GM19372 (cell line): ENCODE results near the gene PICALM.
"Not testable (repeated sequence)": the region's sequence is repeated elsewhere in the genome, so short reads cannot be mapped to it uniquely, and the experiment has no call there.

ENCODE experiments used
- ATAC-seq: cut with Tn5 transposase; IDR thresholded peaks from one replicate; pipeline ENCODE4 v1.9.1; 2021; ENCODE audit warnings: mild to moderate bottlenecking, low read depth, moderate library complexity; ENCODE audit not compliant: unreplicated experiment

The PICALM gene

DNA sequence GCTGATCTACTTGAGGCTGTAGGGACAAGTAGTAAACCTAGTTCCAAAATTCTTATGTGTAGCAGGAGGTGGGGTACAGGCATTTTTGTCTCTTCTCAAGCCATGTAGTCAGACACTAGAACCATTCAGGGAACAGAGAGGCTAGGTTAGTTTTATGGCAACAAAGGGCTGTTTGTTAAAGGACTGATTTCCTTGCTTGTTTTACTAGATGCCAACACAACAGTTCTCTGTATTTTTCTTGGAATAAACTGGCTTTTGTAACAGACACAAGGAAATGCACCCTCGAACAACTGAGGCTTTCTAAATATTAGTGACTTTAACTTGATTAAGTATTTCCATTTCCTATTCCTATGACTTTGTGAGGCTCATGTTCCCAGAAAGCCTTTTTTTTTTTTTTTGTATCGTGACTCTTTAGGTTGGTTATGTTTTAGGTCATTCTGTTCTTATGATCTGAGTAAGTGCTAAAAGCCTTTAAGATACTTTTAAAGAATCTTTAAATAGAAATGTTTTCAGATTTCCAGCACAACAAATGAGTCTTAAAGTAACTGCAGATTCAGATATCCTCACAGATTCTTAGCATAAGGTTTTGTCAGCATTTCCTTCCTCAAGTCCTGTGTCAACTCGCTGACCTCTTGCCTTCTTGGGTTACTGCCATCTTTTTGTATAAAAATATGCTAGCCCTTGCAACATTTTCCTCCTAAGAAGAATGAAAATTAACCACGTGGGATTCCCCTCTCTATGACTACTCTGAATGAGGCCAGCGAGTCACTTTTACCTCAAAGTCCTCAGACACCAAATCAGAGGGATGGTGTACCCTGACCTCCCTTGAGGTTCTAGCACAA lies 121.2 kb downstream of the PICALM start:
- peak; percentile 44 for ATAC-seq

DNA sequence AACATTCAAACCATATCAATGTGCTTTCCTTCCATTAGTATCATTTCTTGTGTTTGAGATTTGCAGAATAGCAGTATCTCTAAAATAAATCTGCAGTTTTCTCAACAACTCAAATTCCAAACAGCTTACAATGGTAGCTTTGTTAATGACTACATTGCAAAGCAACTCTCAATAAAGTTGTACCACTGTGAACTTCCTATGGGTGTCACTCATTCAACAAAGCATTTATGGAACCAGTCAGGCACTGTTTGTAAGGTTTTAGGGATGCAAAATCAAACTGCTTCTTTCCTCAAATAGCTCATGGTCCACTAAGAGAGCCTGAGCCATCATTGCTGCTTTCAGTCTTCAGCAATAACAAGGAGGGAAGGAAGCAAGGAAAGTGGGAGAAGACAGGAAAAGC lies 122.7 kb downstream of the PICALM start:
- ATAC-seq, result no peak

DNA sequence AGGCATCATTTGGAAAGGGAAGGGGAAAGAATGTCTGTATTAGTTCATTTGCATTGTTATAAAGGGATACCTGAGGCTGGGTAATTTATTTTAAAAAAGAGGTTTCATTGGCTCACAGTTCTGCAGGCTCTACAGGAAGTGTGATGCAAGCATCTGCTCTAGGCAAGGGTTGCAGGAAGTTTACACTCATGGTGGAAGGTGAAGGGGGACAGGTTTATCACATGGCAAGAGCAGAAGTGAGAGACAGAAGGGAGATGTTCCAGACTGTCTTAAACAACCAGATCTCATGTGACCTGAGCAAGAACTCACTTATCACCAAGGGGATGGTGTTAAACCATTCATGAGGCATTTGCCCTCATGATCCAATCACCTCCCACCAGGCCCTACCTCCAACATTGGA lies 123.1 kb downstream of the PICALM start:
- ATAC-seq, result no peak

DNA sequence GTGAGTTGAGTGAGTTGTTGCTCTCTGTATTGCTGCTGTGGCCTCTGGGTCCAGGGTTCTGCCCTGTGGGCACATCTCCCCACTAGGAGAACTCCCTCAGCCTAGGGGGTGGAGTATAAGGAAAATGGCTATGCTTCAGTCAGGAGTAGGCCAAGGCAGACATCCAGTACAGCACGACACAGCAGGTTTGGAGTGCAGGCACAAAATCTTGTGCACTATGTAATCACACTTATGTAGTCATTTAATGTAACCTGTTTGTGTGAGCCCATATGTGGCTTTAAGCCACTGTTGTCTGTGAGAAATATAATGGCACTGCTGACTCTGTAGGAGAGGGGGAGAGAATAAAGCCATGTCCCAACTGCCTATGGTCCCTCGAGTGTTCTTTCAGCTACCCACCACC lies 123.6 kb downstream of the PICALM start:
- ATAC-seq, result no peak

GRCh38 chr11:85941380-85941973 lies 127.4 kb downstream of the PICALM start:
- peak; percentile 69 for ATAC-seq

GRCh38 chr11:85939099-85940015 lies 129.5 kb downstream of the PICALM start:
- ATAC-seq, result no peak

- ATAC-seq, result no peak
Measured at GRCh38 chr11:85937835-85938234, 131.0 kb downstream of the PICALM start.

DNA sequence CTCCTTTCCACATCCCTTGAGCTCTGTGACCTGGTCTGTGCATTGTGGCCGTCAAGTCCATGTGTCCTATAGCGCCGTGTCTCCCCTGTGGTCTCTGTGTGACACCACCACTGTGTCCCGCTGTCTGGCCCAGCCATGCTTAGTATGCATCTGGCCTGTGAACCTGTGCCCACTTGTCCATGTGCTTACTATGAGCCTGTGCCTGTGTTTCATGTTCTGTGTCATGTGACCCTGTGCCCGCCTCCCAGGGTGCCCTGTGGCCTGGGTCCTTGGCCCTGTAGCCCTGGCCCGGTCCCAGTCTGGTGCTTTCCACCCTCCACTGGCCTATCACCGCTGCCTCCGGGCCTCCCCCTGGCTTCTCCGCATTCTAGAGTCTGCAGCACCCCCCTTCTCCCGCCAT lies 133.1 kb downstream of the PICALM start:
- ATAC-seq, result no peak

DNA sequence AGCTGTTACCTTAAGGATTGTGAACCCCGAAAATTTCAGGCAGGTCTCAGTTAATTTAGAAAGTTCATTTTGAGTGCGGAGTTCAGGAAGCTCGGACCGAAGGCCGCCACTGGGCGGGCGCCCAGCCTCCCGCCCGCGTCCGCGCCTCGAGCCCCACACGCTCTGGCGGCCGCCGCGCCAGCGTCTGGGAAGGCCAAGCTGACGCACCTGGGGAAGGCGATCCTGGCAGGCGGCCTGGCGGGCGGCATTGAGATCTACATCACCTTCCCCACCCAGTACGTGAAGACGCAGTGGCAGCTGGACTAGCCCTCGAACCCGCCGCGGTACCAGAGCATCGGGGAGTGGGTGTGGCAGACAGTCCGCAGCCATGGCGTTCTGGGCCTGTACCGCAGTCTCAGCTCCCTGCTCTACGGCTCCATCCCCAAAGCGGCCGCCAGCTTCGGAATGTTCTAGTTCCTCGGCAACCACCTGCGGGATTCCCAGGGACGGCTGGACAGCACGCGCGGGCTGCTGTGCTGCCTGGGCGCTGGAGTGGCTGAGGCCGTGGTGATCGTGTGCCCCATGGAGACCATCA lies 134.2 kb downstream of the PICALM start:
- no peak for ATAC-seq

GRCh38 chr11:85930879-85931366 lies 138.0 kb downstream of the PICALM start:
- no peak for ATAC-seq

- ATAC-seq, result not testable (repeated sequence)
Measured at GRCh38 chr11:85926653-85927214, 142.2 kb downstream of the PICALM start.

DNA sequence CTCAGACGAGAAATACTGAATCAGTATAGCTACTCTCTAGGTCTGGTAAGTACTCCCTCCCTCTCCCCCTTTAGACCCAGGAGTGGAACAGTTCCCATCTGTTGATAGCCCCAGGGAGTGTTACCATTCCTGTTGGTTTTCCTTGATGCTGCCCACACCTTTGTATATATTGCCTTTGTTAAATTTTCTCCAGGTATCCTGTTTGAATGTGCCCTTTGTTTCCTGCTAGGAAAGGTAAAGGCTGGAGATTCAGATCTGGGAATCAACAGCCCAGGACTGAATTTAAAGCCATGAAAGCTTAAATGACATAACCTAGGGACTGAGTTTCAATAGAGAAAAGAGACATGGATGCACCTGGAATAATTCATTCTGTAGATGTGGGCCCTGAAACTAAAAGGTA lies 145.4 kb downstream of the PICALM start:
- no peak for ATAC-seq

DNA sequence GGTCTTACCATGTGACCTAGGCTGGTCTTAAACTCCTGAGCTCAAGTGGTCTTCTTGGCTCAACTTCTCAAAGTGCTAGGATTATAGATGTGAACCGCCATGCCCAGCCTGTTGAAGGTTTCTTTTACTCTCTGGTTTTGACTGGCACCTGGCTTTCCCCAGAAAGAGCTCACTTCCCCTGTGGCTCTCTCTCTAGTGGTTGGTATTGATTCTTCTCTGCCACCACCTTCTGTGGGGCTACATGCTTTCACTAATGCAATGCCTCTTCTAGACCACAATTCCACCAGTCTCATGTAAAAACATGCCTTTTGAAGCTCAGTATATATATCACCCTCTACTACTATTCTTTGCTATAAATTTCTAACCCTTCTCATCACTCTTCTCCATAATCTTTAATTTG lies 146.5 kb downstream of the PICALM start:
- ATAC-seq, result peak; percentile 71

- ATAC-seq, result no peak
Measured at GRCh38 chr11:85918910-85919794, 149.7 kb downstream of the PICALM start.

DNA sequence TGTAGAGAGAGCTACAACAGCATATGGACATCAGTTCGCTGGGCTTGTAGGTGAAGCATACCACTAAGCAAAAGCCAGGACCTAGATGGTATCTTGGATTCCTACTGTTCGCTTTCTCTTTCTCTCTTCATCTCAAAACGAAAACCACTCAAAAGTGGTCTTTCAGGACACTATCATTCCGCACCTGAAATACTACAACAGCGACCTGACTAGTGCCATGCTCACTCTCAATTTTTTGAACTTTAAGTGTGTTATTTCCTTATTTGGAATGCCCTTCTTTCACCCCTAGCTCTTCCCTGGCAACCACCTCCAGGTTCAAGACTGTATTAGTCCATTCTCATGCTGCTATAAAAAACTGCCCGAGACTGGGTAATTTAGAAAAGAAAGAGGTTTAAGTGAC lies 154.5 kb downstream of the PICALM start:
- ATAC-seq, result no peak

DNA sequence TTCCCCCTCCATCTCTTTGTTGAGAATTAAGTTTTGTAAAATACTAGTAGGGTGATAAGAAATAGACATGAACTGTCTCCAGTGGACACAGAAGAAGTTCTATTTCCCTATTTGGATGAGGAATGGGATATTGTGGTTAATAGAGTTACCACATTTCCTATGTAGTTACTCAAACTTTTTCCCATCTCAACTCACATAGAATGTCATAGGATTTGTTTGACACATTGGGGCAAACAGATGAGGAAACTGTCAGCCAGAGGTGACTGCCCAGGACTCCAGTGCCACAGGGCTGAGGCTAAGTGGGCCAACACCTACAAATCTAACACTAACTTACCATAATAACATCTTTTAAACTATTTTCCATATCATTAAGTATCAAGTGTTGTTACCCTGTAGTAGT lies 155.4 kb downstream of the PICALM start:
- ATAC-seq, result no peak

- ATAC-seq, result no peak
Measured at GRCh38 chr11:85912414-85912813, 156.5 kb downstream of the PICALM start.
